Fibroblast of skin of abdomen (primary cell): ENCODE data around the gene TCF7.

ENCODE experiments used
- DNase-seq: peaks from one replicate; pipeline ENCODE4 v3.0.0-alpha.2; 2013

Gene TCF7

GRCh38 chr5:134131578-134132350 lies 17.3 kb downstream of the TCF7 start:
- DNase-seq = no peak

GRCh38 chr5:134132372-134133187 lies 18.1 kb downstream of the TCF7 start:
- DNase-seq = no peak

- no peak for DNase-seq
These were observed 18.9 kb downstream of the TCF7 start for GRCh38 chr5:134133188-134133994.

GRCh38 chr5:134133995-134134541 lies 19.6 kb downstream of the TCF7 start:
- no peak for DNase-seq

GRCh38 chr5:134135091-134135655 lies 20.7 kb downstream of the TCF7 start:
- no peak for DNase-seq

- no peak for DNase-seq
These were observed 21.7 kb downstream of the TCF7 start for GRCh38 chr5:134136221-134136631.

- DNase-seq = no peak
These were observed 22.3 kb downstream of the TCF7 start for GRCh38 chr5:134136771-134137170.

GRCh38 chr5:134138416-134139376 lies 24.2 kb downstream of the TCF7 start:
- DNase-seq = peak; percentile 28

- DNase-seq = no peak
These were observed 24.9 kb downstream of the TCF7 start for GRCh38 chr5:134139377-134139851.

GRCh38 chr5:134139891-134140469 lies 25.5 kb downstream of the TCF7 start:
- no peak for DNase-seq

- peak; percentile 69 for DNase-seq
These were observed 26.2 kb downstream of the TCF7 start for GRCh38 chr5:134140530-134141201.

- DNase-seq = no peak
These were observed 27.0 kb downstream of the TCF7 start for GRCh38 chr5:134141331-134142050.

GRCh38 chr5:134142052-134142451 lies 27.6 kb downstream of the TCF7 start:
- no peak for DNase-seq

- DNase-seq = no peak
These were observed 28.3 kb downstream of the TCF7 start for GRCh38 chr5:134142806-134143205.

- DNase-seq = no peak
These were observed 28.9 kb downstream of the TCF7 start for GRCh38 chr5:134143431-134143830.

- no peak for DNase-seq
These were observed 29.8 kb downstream of the TCF7 start for GRCh38 chr5:134143944-134144941.

- no peak for DNase-seq
These were observed 30.7 kb downstream of the TCF7 start for GRCh38 chr5:134145041-134145757.
